Medulla oblongata (tissue), 1 donor: Measurements from ENCODE around the gene STARD10.
"Not testable (repeated sequence)": the region's sequence is repeated elsewhere in the genome, so short reads cannot be mapped to it uniquely, and the experiment has no call there.

Experiments used
- DNase-seq: peaks from one replicate; pipeline ENCODE4 v3.0.0-alpha.2; 2015; ENCODE audit errors: extremely low spot score

The STARD10 gene

DNA sequence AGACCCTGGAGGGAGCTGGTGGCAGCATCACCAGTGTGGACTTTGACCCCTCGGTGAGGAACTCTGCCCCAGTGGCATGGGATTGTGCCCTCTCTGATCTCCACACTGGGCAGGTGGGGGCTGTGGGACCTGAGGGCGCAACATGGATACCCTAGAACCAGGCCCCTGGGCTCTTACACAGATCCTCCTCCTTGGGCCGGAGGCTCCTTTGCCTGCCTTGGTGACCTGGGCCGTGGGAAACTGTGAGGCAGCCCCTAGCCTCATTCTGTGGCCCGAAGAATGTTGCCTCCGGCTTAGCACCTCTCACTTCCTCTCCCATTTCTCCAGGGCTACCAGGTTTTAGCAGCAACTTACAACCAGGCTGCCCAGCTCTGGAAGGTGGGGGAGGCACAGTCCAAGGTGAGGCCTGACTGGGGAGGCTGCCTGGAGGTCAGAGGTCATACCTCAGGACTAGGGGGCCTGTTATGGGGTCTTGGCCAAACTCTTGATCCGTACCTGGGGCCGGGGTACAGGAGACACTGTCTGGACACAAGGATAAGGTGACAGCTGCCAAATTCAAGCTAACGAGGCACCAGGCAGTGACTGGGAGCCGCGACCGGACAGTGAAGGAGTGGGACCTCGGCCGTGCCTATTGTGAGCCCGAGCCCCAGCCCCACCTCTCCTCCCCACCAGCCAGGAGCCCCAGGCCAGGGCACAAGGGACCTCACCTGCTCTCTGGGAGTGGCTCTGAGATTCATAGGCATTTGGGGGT is 32.5 kb upstream of the STARD10 start:
- DNase-seq, result no peak

DNA sequence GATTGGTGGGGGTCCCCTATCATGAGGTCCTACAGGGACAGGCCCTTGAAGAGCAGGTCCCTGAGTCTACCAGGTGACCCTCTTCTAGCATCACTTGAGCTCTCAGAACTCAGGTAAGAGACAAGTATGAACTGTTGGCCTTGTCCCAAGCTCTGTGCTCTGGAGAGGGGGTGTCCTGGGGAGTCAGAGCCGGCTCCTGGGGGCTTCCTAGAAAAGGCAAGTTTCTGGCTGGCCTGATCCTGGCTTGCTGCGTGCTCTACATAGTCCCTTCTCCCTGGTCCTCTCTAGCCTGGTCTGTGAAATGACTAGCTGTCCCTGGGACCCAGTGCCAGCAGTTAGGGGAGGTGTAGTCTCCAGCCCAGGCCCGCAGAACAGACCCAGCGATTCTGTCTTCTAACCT is 31.8 kb upstream of the STARD10 start:
- DNase-seq, result no peak

DNA sequence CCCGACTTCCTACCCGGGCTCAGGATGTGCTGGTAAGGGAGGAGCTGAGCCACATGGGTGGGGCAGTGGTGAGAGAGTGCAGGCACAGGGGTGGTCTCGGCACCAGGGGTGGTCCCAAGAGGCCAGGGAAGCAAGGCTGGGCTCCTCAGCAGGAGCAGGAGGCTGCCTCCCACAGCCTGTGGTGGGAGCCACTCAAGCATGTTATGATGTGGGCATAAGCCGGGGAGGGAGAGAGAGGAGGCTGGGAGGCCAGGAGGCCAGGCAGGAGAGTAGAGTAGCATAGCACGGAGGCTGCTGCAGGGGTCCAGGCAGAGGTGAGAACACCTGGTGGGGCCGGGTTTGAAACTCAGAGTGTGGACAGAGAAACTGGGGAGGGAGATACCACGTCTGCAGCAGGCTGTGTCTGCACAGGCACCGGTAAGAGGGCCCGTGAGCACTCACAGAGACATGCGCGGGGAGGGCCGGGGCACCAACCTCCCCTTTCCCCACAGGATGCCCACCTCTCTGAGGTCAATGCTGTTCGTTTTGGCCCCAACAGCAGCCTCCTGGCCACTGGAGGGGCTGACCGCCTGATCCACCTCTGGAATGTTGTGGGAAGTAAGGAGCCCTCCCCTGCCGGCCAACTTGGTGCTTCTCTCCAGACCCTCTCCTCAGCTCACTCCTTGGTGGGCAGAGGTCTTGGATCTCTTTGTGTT is 31.1 kb upstream of the STARD10 start:
- no peak for DNase-seq

DNA sequence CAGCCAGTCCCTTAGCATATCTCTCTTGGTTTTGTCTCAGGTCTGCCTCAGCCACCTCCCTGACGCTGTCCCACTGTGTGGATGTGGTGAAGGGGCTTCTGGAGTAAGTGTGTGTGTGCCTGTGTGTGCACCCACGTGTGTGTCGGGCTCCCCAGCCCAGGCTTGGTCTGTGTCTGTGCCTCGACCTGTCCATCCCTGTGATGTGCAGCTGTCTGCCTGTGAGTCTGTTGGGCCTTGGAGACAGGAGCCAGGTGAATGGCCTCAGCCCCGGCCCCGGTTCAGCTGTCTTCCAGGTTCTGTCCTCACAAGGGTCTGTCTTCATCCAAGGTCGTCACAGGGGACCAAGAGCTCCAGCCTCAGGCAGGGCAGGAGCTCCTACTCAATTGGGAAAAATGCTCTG is 30.2 kb upstream of the STARD10 start:
- no peak for DNase-seq

DNA sequence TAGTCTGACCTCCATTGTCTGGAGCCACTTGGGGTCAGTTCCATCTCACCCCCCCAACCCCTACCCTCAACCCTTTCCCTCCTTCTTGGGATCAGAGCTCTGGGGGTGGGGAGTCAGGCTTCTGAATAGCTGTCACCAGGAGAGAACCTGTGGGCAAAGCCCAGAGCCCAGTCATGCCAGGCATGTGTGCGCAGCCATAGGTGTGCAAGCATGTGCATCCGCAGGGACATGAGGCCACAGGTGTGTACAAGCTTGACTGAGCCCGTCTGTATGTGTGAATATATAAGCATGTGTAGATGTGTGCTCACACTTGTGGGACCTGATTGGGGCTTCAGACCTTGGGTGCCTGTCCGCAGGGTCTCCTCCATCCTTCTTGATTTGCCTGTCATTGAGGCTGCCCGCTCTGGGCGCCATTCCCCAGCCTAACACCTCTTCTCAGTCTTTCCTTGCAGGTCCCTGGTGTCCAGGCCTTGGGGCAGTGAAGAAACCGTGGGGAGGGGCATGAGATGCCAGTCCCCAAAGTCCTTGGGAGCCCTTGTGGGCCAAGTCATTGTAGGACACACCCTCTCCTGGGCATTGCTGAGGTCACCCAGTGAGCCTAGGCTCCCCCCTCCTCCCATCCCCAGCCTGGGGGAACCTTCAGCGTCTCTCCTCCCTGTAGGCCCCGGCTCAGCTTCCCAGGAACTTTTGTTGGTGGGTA is 29.4 kb upstream of the STARD10 start:
- no peak for DNase-seq

DNA sequence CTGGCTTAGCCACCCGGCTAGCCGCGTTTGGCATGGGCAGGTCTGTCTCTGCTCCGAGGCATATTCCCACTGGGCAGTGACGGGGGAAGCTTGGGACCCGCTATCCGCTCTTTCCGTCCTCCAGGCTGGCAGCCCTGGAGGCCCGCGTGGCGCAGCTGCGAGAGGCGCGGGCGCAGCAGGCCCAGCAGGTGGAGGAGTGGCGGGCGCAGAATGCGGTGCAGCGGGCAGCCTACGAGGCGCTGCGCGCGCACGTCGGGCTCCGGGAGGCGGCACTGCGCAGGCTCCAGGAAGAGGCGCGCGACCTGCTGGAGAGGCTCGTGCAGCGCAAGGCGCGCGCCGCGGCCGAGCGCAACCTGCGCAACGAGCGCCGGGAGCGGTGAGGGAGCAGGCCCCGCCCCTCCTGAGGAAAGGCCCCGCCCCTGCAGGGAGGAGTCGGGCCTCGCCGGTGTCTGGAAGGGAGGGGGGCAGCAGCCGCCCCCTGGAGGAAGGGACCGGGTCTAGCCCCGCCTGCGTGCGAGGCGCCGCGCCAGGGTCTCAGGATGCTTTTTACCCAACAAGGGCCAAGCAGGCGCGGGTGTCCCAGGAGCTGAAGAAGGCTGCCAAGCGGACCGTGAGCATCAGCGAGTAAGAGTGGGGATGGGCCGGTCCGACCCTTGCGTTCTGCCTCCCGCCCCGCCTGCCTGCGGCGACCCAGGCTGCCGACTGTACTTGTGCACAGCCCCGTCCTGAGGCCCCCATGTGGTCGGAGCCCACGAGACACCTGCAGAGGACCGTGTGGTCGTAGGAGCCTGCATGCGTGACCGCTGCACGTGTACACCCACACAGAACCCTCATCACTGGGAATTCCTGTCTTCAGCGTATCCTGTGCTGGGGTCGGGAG is 28.3 kb upstream of the STARD10 start:
- peak; percentile 87 for DNase-seq

DNA sequence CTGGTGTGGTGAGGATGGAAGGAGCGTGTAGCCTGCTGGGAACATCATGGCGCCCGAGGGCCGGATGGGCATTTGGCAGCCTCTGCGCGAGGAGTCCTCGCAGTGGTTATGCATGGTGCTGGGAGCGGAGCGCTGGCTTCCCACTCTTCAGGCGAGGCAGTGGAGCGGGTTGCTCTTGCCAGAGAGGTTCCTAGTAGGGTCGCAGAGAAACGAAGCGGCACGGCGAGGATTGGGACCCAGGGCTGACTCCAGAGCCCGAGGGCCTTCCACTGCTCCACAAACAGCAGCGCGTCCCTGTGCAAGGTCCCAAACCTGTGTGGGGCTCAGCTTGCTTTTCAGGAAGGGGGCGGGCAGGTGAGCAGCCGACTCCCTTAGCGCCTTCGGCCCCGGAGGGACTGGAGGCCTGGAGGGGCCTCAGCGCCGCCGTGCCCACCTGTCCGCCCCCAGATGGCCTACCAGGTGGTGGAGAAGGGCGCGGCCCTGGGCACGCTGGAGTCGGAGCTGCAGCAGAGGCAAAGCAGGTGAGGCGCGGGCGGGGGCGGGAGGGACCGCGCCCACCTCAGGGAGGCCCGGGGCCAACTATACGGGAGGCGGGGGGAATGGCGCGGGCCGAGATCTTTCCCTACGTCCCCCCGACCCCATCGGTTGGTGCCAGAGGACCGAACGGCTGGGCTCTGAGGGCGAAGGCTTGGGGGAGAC is 27.5 kb upstream of the STARD10 start:
- no peak for DNase-seq

DNA sequence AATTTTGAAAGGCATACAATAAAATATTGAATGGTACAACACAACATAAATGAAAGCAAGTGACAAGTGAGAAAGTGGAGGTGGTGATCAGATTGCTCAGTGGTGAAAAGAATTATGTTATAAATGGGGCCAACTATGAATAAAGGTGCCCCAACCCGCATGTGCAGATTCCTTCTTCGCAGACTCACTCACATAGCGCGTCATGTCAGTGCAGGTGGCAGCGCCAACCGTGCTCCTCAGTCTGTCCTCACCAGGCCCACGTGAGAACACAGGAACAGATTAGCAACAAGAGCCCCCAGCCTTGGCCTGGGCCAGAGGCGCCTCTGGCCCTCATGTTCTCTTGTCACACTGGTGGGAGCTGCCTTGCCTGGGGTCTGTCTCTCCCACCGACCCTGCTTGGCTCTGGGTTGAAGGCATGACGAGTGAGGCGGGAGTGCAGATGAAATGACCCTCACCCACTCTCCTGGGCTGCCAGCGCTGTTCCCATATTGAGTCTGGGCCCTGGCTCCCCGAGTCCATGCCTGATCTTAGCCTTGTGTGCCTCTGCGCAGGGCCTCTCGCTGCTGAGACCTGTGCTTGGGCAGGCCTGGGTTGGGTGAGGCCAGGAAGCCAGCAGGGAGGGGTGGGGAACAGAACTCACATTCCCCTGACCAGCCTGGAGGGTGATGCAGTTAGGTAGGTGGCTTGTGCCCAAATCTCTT is 26.7 kb upstream of the STARD10 start:
- DNase-seq, result no peak

DNA sequence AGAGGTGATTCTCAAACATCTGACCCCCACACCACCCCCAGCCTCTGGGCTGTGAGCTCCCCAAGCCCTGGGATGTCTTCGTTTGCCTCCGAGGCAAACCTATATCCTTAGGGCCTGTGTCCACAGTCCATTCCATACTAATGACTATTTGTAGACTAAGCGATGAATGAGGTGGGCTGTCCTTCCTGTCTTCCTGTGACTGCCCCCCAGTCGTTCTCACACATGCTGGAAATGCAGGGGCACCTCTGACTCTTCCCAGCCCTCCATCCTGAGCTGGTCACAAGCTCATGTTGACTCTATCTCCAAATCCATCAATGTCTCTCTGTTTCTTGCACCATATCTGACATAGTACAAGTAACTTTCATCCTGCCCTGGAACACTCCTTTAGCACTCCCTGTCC is 25.1 kb upstream of the STARD10 start:
- no peak for DNase-seq

DNA sequence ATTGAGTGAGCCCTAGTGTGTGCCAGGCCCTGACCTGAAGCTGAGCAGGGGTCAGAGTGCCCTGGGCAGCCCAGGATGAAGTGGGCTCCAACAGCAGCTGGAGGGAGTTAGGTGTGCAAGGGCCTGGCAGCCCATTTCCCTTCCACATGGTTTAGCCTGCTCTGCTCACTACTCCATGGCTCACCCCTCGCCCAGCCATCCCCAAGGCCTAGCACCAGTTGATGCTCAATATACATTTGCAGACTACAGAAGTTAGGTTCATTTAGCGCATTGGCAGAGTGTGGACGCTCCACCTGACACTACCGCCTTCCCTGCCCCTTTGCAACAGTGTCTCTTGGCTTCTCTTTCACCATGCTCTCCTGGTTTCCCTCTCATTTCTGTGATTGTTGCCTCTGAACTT is 24.1 kb upstream of the STARD10 start:
- DNase-seq, result no peak

DNA sequence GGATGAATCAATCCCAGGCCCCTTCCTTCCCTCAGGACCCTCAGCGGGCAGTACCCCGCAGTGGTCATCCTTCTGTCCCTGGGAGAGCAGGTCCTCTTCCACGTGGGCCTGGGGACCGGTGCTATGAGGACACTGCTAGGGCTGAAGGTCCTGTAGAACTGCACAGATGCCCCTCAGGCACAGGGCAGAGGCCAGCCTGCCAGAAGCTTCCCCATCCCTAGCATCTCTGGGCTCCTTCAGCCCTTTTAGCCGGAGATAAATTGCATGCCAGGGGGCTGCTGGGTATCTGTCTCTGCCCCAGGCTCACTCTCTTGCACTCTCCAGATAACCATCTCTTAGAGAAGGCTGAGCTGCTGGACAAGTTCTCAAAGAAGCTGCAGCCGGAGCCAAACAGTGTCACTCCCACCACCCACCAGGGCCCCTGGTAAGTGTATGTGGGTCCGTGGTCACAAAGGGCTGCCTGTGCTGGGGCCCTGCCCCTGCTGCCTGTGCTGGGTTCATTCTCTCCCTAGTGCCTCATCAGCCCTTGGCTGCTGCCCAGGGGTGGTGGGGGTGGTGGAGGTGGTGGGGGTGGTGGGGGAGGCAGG is 22.6 kb upstream of the STARD10 start:
- DNase-seq, result no peak

DNA sequence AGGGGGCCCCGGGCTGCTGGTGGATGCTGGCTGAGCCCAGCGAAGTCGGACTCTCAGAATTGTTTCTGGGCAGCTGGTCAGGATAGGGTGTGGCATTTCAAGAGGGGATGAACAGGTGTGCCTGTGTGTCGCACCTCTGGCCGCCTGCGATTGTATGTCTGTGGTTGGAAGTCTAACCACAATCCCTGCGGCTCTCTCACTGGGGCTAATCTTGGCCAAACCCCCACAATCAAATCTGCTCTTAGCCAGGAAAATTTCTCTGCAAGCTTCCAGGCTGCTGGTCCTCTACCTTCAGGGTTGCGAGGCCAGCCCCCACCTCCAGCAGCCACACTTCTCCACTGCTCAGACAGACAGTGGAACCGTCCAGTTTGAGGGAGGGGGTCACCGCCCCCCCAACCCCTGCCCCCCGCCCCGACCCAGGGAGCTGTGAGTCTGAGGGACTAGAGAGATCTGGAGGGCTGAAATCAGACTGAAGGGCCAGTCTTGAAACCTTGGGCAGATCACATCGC is 21.3 kb upstream of the STARD10 start:
- no peak for DNase-seq

DNA sequence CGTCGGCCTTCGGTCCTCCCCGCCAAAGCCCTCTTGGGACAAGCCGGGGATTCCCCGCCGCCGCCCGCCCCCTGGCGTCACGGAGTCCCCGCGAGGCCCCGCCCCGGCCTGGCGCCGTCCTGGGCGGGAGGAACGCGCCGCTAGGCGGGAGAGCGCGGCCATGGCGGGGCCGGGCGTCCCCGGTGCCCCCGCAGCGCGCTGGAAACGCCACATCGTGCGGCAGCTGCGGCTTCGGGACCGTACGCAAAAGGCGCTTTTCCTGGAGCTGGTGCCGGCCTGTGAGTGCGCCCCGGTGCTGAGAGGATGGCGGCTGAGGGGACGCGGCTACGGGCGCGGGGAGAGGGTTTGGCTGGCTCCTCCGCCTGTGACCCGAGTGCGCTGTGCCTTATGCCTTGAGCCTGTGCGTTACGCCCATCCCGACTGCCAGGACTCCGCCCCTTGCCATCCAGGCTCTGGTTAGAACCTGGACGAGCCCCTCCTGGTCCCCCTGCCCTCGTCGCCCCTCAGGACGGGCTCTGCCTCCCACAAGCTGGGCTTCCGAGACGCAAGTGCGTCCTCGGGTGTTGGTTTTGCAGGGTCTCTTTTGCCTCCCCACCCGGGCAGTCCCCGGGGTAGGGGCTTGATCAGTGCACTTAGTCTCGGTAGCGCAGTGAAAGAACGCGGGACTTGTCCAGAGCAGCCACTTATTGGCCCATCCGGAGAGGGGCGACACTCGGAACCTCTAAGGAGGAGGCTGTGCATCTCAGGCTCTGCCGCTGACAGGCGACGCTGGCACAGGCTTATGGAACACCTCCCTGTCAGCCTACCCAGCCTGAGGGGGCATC is 20.7 kb upstream of the STARD10 start, which contains the start of gene ATG16L2:
ATG16L2 (plus strand) TSS at position 126 of the 824 bp plus-strand sequence; CDS start at position 161, 35 bp downstream.
- DNase-seq, result peak; percentile 93

DNA sequence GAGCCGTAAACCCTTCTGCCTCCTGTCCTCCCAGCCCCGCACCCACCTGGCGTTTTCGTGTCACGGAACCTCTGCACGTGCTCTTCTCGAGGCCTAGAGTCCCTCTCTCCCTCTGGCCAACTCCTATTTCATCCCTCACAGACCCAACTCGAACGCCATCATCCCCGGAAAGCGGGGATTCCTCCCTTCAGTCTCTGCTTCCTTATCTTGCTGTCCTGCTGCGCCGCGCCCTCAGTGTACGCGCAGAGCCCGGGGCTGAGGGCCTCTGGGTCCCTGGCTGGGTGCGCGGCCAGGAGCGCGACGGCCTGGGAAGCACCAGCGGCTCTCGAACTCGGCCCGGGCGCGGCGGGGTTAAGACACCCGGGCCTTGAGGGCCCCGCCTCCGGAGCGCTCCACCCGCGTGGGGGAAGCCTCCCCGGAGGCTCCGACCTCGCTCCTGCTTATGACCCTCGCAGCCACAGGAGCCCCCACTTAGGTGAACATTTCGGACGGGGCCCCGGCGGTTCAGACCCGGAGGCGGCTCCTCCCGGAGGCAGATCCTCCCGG is 20.0 kb upstream of the STARD10 start:
- peak; percentile 84 for DNase-seq

DNA sequence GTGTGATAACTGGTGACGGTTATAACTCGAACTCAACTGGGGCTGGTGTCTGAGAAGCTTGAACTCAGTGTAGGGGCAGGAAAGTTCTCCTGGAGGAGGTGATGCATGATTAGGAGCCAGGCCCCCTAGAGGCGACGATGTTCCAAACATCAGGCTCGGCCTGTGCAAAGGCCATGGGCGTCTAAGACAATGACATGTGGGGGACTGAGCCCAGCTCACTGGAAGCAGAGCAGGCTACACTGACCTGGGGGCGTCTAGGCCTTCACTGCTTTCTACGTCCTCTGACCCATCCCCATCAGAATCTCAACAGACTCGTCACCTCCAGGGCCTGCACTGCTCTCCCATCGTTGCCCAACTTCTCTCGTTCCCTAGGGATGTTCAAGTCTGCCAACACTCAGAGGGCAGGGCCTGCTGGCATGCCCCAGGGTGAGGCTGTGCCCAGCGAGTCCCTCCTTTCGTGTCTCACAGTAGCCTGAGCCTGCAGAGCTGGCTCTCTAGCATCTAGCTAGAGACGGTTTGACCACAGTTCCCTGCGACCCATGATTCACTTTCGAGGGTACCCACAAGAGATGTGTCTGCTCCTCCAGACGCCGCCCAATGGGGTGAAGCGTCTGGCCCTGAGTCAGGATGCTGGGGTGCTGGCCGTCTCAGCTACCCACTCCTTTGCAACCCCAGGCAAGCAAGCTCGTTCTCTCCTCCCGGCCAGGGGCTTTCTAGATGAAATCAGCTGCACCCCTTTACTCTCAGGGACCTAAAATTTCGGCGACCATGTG is 19.3 kb upstream of the STARD10 start:
- DNase-seq, result peak; percentile 53

DNA sequence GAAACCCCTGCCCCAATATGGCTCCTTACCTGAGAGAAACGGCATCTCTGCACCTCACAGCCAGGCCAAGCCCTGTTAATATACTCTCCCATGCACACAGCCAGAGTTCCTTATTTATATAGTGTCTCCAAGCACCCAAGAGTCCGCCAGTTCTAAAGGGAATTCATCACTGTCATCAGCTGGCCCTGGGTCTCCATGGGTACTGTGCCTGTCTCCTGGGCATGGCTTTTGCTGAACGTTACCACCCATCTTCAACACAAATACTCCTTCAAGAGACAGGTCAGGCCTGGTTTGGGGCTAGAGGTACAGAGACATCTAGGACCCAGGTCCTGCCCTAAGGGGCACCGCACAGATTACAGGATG is 18.7 kb upstream of the STARD10 start:
- no peak for DNase-seq

DNA sequence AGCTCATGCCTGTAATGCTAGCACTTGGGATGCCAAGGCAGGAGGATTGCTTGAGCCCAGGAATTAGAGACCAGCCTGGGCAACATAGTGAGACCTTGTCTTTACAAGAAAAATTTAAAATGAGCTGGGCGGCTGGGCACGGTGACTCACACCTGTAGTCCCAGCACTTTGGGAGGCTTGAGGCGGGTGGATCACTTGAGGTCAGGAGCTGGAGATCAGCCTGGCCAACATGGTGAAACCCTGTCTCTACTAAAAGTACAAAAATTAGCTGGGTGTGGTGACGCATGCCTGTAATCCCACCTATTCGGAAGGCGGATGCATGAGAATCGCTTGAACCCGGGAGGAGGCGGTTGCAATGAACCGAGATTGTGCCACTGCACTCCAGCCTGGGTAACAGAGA is 17.8 kb upstream of the STARD10 start:
- DNase-seq, result not testable (repeated sequence)

DNA sequence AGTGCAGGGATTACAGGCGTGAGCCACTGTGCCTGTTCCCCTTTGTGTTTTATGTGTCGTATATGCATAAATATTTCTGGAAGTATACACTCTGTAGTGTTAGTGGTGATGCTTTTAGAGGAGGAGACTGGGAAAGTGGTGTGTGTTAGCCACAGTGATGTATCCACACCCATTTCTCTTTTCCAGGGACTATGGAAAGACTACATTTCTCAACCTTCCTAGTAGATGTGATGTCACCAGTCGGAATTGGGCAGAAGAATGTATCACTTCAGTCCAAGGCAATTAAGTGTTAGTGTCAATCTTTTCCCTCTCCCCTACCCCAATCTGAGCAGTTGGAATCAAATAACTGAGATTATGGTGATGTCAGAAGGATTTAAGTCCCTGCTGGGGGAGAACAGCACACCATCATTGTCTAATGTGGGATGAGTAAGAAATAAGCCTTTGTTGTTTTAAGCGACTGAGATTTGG is 14.5 kb upstream of the STARD10 start:
- DNase-seq, result no peak
